ENCODE measurements around the gene PRKCA. TPM values are rescaled to one million over a fixed set of nuclear protein-coding genes. Genes with fewer than 3 reads are reported as not detected.

PRKCA gene
- total RNA-seq, 1 experiment from 2014 or later = 28.6 TPM

DNA sequence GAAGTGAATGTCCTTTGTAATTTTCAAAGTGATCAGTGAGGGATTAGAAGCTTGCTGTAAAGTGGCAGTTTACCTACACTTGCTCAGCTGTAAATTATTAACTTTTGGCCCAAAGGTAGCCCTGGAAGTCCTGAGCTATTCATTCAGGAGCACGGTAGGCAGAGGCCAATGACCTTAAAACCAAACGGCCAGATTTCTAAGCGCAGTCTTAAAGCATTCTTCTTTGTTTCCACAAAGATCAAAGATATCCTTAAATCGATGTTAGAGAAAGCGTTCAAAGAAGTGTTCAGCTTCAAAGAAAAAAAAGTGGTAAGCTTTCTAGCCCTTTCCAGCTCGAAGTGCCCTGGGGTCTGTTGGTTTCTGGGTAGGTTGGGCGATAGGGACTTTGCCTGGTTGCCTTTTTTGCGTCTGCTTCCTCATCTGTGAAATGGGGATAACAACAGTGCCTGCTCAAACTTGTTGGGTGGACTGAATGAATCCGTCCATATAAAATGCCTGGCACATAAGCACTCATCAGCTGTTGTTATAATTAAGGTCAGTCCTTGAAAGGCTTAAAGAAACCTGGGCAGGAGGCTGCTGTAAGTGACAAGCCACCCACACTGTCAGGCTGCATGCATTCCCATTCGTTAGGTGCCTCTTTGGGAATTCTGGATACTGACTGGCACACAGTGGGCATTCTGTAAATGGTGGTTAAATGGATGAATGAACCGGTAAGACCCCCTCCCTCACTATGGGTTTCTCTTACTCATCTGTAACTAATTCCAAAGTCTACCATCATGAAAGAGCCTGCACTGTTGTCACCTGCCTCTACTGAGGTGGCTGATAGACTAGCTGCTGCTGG is 113.2 kb downstream of the PRKCA start:
- in situ Hi-C loops (cut with HindIII; ENCODE audit: low pct_unique_long_range_greater_than_20kb, low sequenced_read_pairs) = no loop called here
- peak; percentile 73 for DNase-seq (ENCODE audit: low read depth)

DNA sequence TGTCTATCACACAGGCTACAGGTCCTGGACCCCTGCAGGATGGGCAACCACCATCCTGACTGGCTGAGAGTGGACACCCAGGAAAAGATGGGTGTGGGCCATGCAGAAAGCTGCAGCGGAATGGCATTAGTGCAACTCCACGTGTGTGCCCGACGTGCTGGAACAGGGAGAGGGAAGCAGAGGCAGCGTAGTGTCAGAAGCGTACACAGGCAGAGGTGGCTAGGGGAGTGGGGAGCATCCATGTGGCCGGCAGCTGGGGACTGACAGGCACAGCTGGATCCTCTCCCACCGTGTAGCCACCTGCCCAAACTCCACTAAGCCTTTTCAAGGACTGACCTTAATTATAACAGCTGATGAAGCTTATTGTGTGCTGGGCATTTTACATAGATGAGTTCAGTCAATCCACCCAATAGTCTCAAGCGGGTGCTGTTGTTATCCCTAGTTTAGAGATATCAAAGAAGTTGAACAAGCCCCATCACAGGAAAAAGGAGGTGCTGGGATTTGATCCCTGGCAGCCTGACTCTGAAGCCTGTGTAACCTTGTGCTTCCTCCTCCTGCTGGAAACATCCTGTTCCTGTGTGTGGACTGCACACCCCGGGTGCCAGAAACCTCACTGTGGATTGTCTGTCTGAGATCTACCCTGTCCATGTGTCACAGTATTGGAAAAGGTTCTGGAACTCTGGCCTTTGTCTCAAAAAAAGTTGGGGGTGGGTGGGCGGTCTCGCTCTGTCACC is 114.0 kb downstream of the PRKCA start:
- in situ Hi-C loops (cut with HindIII; ENCODE audit: low pct_unique_long_range_greater_than_20kb, low sequenced_read_pairs) = no loop called here
- DNase-seq (ENCODE audit: low read depth) = no peak

GRCh38 chr17:66417300-66417719 is 114.9 kb downstream of the PRKCA start:
- no peak for DNase-seq (ENCODE audit: low read depth)
- in situ Hi-C loops (cut with HindIII; ENCODE audit: low pct_unique_long_range_greater_than_20kb, low sequenced_read_pairs) = no loop called here

GRCh38 chr17:66420961-66421371 is 118.6 kb downstream of the PRKCA start:
- in situ Hi-C loops (cut with HindIII; ENCODE audit: low pct_unique_long_range_greater_than_20kb, low sequenced_read_pairs) = no loop called here
- DNase-seq (ENCODE audit: low read depth) = peak; percentile 13

GRCh38 chr17:66422186-66422585 is 119.8 kb downstream of the PRKCA start:
- peak; percentile 67 for DNase-seq (ENCODE audit: low read depth)
- in situ Hi-C loops (cut with HindIII; ENCODE audit: low pct_unique_long_range_greater_than_20kb, low sequenced_read_pairs) = no loop called here

- in situ Hi-C loops (cut with HindIII; ENCODE audit: low pct_unique_long_range_greater_than_20kb, low sequenced_read_pairs) = no loop called here
These were observed 120.9 kb downstream of the PRKCA start for GRCh38 chr17:66423056-66423955.

DNA sequence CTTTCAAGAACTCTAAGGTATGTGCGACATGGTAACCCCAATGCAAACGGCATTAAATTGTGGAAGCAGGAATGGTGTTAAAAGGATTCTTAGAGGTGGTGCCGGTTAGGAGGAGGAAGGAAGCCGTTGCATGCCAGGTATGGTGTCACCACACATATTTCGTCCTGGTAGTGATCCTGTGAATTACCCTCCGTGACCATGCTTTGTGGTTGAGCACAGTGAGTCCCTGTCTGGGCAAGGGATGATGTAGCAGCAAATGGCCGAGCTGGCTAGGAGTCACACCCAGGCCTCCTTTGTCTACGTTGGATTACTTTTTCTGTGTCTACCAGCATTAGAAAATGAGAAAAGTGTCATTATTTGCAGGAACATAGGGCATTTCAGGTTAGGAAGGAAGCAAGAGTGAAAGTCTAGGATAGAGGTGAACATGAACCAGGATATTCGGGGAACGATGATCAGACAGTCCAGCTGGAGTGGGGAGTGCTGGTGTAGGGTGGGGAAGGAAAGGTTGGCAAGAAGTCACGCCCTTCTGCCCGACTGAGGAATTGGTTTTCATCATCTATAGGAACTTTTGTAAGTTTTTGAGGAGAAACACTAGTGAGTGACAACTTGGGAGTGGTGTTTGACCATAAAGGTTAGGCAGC is 123.5 kb downstream of the PRKCA start:
- peak; percentile 23 for DNase-seq (ENCODE audit: low read depth)
- in situ Hi-C loops (cut with HindIII; ENCODE audit: low pct_unique_long_range_greater_than_20kb, low sequenced_read_pairs) = no loop called here

More at GRCh38 chr17:66423056-66423955, 120.9 kb downstream of the PRKCA start:
- DNase-seq (ENCODE audit: low read depth) = peak; percentile 22

GRCh38 chr17:66426397-66427033 is 124.1 kb downstream of the PRKCA start:
- in situ Hi-C loops (cut with HindIII; ENCODE audit: low pct_unique_long_range_greater_than_20kb, low sequenced_read_pairs) = no loop called here
- DNase-seq (ENCODE audit: low read depth) = peak; percentile 38

- DNase-seq (ENCODE audit: low read depth) = no peak
- in situ Hi-C loops (cut with HindIII; ENCODE audit: low pct_unique_long_range_greater_than_20kb, low sequenced_read_pairs) = no loop called here
These were observed 124.7 kb downstream of the PRKCA start for GRCh38 chr17:66427134-66427533.

DNA sequence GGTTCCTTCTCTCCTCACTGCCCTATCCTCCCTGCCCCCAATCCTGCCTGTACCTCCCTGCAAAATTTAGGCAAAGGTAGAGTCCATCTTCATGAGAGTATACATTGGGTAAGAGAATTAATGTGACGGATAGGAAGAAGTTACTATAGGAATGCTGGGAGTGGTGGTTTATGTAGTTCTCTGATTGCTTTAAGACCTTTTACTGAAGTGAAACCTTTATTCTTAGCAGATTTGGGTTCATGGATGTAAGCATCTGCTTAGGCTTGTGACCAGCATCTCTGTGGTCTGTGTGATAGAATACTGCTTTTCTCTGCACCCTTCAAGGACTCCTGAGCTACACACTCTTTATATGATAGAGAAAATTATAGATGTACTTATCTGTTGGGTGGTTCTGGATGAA is 127.3 kb downstream of the PRKCA start:
- in situ Hi-C loops (cut with HindIII; ENCODE audit: low pct_unique_long_range_greater_than_20kb, low sequenced_read_pairs) = no loop called here
- no peak for DNase-seq (ENCODE audit: low read depth)

DNA sequence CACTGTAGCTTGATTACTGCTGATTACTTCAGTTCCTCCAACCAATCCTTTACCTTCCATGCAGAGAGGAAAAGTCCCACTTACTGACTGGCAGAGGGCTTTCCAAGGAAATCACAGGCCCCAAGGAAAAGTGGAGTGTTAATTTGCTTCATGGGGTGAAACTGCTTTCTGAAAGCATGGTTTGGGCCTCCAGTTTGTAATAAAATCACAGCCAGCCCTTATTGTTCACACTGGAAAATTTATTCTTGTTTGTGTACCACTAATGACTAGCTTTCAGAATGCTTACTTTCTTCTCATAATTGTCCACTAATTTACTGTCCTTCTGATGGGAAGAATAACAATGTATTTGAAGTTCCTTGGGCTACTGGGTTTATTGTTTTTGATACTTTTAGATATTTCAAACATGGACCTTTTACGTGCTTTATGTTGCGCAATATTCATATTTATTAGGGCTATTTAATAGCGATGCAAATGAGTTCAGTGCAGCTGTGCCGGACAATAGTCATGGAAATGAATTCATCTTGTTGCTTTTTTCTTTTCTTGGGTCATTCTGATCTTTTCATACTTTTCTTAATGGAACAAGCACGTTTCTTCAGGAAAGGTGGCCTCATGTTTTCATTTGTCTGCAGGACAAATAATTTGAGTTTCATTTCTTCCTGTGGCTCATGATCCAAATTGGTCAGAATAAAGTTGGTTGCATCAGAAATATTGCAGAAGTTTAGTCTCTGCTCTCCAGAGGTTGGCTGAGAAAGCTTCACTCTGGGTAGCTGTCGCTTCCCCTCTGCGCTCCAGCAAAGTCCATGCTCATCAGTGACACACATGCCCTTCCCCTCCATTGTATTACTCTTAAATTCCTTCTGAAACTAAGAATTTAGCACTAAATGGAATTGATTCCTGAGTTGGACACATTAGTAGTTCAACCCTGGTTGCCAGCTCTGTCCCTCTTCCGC is 128.7 kb downstream of the PRKCA start:
- in situ Hi-C loops (cut with HindIII; ENCODE audit: low pct_unique_long_range_greater_than_20kb, low sequenced_read_pairs) = no loop called here
- DNase-seq (ENCODE audit: low read depth) = no peak

DNA sequence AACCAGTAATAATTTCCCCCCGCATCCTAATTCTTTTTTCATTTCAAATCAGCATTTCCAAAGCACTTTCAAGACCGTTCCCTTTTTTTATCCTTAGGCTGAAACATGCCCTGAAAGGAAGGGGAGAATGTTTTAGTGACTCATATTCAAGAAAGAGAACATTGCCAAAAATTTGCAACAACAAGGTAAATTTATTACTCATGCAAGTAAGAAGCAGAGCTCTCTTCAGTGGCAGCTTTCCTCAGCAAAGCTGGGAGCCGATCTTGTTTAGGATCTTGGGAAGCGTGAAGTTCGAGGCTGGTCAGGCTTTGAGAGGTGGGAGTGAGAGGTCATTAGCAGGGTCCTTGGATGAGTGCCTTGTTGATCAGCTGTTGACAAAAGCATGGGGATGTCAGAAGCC is 129.5 kb downstream of the PRKCA start:
- in situ Hi-C loops (cut with HindIII; ENCODE audit: low pct_unique_long_range_greater_than_20kb, low sequenced_read_pairs) = no loop called here
- no peak for DNase-seq (ENCODE audit: low read depth)

- in situ Hi-C loops (cut with HindIII; ENCODE audit: low pct_unique_long_range_greater_than_20kb, low sequenced_read_pairs) = no loop called here
- DNase-seq (ENCODE audit: low read depth) = no peak
These were observed 130.1 kb downstream of the PRKCA start for GRCh38 chr17:66432411-66432957.

GRCh38 chr17:66432996-66433551 is 130.7 kb downstream of the PRKCA start:
- in situ Hi-C loops (cut with HindIII; ENCODE audit: low pct_unique_long_range_greater_than_20kb, low sequenced_read_pairs) = no loop called here
- DNase-seq (ENCODE audit: low read depth) = no peak

GRCh38 chr17:66435182-66435581 is 132.8 kb downstream of the PRKCA start:
- no peak for DNase-seq (ENCODE audit: low read depth)
- in situ Hi-C loops (cut with HindIII; ENCODE audit: low pct_unique_long_range_greater_than_20kb, low sequenced_read_pairs) = no loop called here

DNA sequence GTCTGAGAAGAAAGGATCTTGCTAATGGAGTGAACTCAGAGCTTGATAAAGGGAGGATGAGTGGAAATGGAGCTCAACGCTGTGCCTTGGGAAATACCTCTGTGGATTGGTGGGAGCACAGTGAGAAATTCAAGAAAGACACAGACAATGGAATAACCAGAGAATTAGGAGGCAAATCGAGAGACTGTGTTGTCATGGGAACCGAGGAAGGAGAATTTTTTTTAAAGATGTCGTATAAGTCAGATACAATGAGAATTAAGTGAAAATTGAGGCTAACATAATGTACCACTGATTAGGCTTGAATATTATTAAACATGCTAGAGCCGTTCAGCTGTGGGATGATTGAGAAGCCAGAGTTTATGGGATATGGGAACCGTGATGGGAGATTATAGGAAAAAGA is 134.2 kb downstream of the PRKCA start:
- DNase-seq (ENCODE audit: low read depth) = no peak
- in situ Hi-C loops (cut with HindIII; ENCODE audit: low pct_unique_long_range_greater_than_20kb, low sequenced_read_pairs) = no loop called here
